Progenitor cell of endocrine pancreas (in vitro differentiated cells): ENCODE results near the gene RELCH. TPM values are rescaled to one million over a fixed set of nuclear protein-coding genes. Genes with fewer than 3 reads are reported as not detected.

Source experiments
- DNase-seq: peaks from one replicate; pipeline ENCODE4 v3.0.0; 2021; ENCODE audit warnings: low spot score; ENCODE audit not compliant: unreplicated experiment
- H3K27ac Mint-ChIP-seq: 2 replicates; pipeline ENCODE4 v1.8.0; 2021; ENCODE audit warnings: mild to moderate bottlenecking, moderate library complexity, mixed read lengths
- H3K27me3 Mint-ChIP-seq: 2 replicates; pipeline ENCODE4 v1.8.0; 2021; ENCODE audit warnings: mixed read lengths
- H3K36me3 Mint-ChIP-seq: 2 replicates; pipeline ENCODE4 v1.8.0; 2022; ENCODE audit warnings: mixed read lengths; ENCODE audit not compliant: insufficient read depth
- H3K4me1 Mint-ChIP-seq: 2 replicates; pipeline ENCODE4 v1.8.0; 2021; ENCODE audit warnings: low read depth, mixed read lengths
- H3K4me3 Mint-ChIP-seq: 2 replicates; pipeline ENCODE4 v1.8.0; 2021; ENCODE audit warnings: low read depth, mild to moderate bottlenecking, moderate library complexity, mixed read lengths
- H3K9me3 Mint-ChIP-seq: 2 replicates; pipeline ENCODE4 v1.8.0; 2021; ENCODE audit warnings: low read depth, mixed read lengths
- total RNA-seq: library from RNA; stranded (reverse); gene quantifications from 2 replicates; pipeline ENCODE4 v1.2.1, GENCODE V29; 2021
- TF ChIP-seq, protein P1 (sequence below): fragments of 200-600 bp; sonication (generic); IDR thresholded peaks from one replicate; pipeline ENCODE4 v1.5.0; 2021; ENCODE audit warnings: antibody characterized with exemption, mild to moderate bottlenecking; ENCODE audit not compliant: unreplicated experiment

Gene RELCH
- total RNA-seq, 1 donor from 2014 or later = 34.7 TPM

DNA sequence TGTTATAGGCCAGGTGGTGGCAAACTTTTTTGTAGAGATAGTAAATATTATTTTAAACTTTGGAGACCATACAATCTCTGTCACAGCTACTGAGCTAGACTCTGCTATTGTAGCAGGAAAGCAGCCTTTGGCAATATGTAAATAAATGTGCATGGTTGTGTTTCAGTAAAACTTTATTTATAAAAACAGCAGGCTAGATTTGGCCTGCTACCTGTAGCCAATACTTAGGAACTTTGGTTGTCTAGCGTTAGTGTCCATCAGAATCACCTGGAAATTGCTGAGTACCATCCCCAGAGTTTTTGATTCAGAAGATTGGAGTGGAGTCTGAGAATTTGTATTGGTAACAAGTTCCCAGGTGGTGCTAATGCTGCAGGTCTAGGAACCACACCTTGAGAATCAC, 114.3 kb downstream of the RELCH start:
- H3K4me3 Mint-ChIP-seq = no peak overlapping the region
- no peaks in the 10 kb centered on the region for H3K9me3 Mint-ChIP-seq
- H3K27ac Mint-ChIP-seq = no peak overlapping the region
- H3K27me3 Mint-ChIP-seq = no peaks in the 10 kb centered on the region
- peaks cover 15% of the 10 kb centered on the region for H3K36me3 Mint-ChIP-seq
- DNase-seq = no peak
- peaks cover 3% of the 10 kb centered on the region for H3K4me1 Mint-ChIP-seq
- TF ChIP-seq, protein P1, sequence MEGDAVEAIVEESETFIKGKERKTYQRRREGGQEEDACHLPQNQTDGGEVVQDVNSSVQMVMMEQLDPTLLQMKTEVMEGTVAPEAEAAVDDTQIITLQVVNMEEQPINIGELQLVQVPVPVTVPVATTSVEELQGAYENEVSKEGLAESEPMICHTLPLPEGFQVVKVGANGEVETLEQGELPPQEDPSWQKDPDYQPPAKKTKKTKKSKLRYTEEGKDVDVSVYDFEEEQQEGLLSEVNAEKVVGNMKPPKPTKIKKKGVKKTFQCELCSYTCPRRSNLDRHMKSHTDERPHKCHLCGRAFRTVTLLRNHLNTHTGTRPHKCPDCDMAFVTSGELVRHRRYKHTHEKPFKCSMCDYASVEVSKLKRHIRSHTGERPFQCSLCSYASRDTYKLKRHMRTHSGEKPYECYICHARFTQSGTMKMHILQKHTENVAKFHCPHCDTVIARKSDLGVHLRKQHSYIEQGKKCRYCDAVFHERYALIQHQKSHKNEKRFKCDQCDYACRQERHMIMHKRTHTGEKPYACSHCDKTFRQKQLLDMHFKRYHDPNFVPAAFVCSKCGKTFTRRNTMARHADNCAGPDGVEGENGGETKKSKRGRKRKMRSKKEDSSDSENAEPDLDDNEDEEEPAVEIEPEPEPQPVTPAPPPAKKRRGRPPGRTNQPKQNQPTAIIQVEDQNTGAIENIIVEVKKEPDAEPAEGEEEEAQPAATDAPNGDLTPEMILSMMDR = no peak

GRCh38 chr18:62312851-62313250, 125.8 kb downstream of the RELCH start:
- H3K4me3 Mint-ChIP-seq = no peak overlapping the region
- H3K9me3 Mint-ChIP-seq = no peaks in the 10 kb centered on the region
- H3K27ac Mint-ChIP-seq = no peak overlapping the region
- H3K4me1 Mint-ChIP-seq = no peaks in the 10 kb centered on the region
- TF ChIP-seq, protein P1 = no peak
- no peaks in the 10 kb centered on the region for H3K27me3 Mint-ChIP-seq
- peaks cover 9% of the 10 kb centered on the region for H3K36me3 Mint-ChIP-seq
- DNase-seq = no peak

DNA sequence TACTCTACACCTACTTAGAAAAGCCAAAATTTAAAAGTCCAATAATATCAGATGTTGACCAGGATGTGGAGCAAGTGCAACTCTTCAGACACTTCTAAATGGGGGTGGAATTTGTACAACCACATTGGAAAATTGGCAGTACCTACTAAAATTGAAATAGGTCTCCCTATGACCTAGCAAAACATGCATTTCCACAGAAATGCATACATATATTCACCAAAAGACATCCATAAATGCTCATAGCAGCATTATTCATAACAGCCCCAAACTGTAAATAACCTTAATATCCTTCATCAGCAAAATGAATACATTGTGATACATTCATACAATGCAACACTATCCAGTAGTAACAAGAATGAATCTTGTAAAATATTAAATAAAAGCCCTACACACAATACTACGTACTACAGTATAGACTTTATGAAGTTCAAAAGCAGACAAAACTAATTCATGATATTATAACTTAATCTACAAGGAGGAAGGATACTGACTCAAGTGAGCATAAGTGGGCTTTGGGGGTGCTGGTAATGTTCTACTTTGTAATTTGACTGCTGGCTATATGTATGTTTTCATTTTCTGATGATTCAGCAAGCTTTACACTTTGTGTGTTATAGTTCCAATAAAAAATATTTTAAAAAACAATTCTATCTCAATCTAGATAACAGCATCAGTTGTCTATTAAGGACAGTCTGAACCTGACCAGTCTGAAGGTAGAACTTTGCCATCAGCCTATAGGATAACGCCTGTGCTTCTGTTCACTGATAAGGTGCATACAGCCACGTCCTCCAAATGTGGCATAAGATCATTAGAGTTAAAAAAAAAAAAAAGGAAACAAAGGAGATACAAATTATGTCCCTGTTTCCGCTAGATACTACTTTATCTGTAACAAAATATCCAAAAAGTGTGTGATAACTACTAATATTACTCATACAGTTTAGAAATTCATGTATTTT, 131.4 kb downstream of the RELCH start:
- no peaks in the 10 kb centered on the region for H3K36me3 Mint-ChIP-seq
- H3K4me1 Mint-ChIP-seq = no peaks in the 10 kb centered on the region
- DNase-seq = no peak
- H3K27me3 Mint-ChIP-seq = peaks cover 22% of the 10 kb centered on the region
- no peak overlapping the region for H3K4me3 Mint-ChIP-seq
- TF ChIP-seq, protein P1 = no peak
- H3K9me3 Mint-ChIP-seq = no peaks in the 10 kb centered on the region
- no peak overlapping the region for H3K27ac Mint-ChIP-seq

GRCh38 chr18:62321201-62321600, 134.1 kb downstream of the RELCH start:
- TF ChIP-seq, protein P1 = no peak
- H3K36me3 Mint-ChIP-seq = no peaks in the 10 kb centered on the region
- H3K4me3 Mint-ChIP-seq = no peak overlapping the region
- peaks cover 7% of the 10 kb centered on the region for H3K4me1 Mint-ChIP-seq
- H3K9me3 Mint-ChIP-seq = no peaks in the 10 kb centered on the region
- DNase-seq = no peak
- H3K27me3 Mint-ChIP-seq = peaks cover 41% of the 10 kb centered on the region
- H3K27ac Mint-ChIP-seq = no peak overlapping the region

- Mint-ChIP-seq H3K27me3 (peaks cover 63% of the 10 kb centered on the region), H3K27ac (no peak overlapping the region)
These were observed 136.6 kb downstream of the RELCH start for GRCh38 chr18:62323483-62324180.

More at GRCh38 chr18:62323483-62324180, 136.6 kb downstream of the RELCH start:
- no peak overlapping the region for H3K4me3 Mint-ChIP-seq
- no peaks in the 10 kb centered on the region for H3K36me3 Mint-ChIP-seq
- no peak for DNase-seq
- H3K9me3 Mint-ChIP-seq = no peaks in the 10 kb centered on the region
- H3K4me1 Mint-ChIP-seq = peaks cover 11% of the 10 kb centered on the region
- TF ChIP-seq, protein P1 = no peak
